GM19397 (cell line): ENCODE results near the gene BOD1L1.
"Not testable (repeated sequence)": the region's sequence is repeated elsewhere in the genome, so short reads cannot be mapped to it uniquely, and the experiment has no call there.

Experiments
- ATAC-seq: cut with Tn5 transposase; IDR thresholded peaks from one replicate; pipeline ENCODE4 v1.9.1; 2021; ENCODE audit warnings: mild to moderate bottlenecking, moderate library complexity; ENCODE audit not compliant: unreplicated experiment

Gene BOD1L1

GRCh38 chr4:13560111-13560510 lies 67.4 kb downstream of the BOD1L1 start:
- not testable (repeated sequence) for ATAC-seq

- no peak for ATAC-seq
These were observed 68.1 kb downstream of the BOD1L1 start for GRCh38 chr4:13559413-13559812.

GRCh38 chr4:13558881-13559280 lies 68.6 kb downstream of the BOD1L1 start:
- ATAC-seq, result no peak

- no peak for ATAC-seq
These were observed 72.2 kb downstream of the BOD1L1 start for GRCh38 chr4:13555325-13555724.

- ATAC-seq, result no peak
These were observed 74.4 kb downstream of the BOD1L1 start for GRCh38 chr4:13553081-13553480.

GRCh38 chr4:13548984-13549546 lies 78.5 kb downstream of the BOD1L1 start:
- ATAC-seq, result peak; percentile 53

- ATAC-seq, result no peak
These were observed 79.2 kb downstream of the BOD1L1 start for GRCh38 chr4:13548059-13548983.

GRCh38 chr4:13547485-13548041 lies 80.0 kb downstream of the BOD1L1 start:
- ATAC-seq, result peak; percentile 23

GRCh38 chr4:13546941-13547484 lies 80.5 kb downstream of the BOD1L1 start:
- peak; percentile 10 for ATAC-seq

- no peak for ATAC-seq
These were observed 81.2 kb downstream of the BOD1L1 start for GRCh38 chr4:13546142-13546940.

GRCh38 chr4:13545394-13545808 lies 82.1 kb downstream of the BOD1L1 start:
- no peak for ATAC-seq

- ATAC-seq, result peak; percentile 52
These were observed 82.7 kb downstream of the BOD1L1 start for GRCh38 chr4:13544606-13545393.

- no peak for ATAC-seq
These were observed 83.5 kb downstream of the BOD1L1 start, which contains the start of gene NKX3-2 for GRCh38 chr4:13543839-13544605. TSS of gene NKX3-2 (minus strand) at chr4:13544508. CDS start at chr4:13544414, 94 bp downstream.

- ATAC-seq, result no peak
These were observed 84.3 kb downstream of the BOD1L1 start for GRCh38 chr4:13543032-13543838.

GRCh38 chr4:13542577-13543031 lies 84.9 kb downstream of the BOD1L1 start:
- no peak for ATAC-seq

GRCh38 chr4:13541720-13542576 lies 85.6 kb downstream of the BOD1L1 start:
- peak; percentile 37 for ATAC-seq

GRCh38 chr4:13541176-13541604 lies 86.3 kb downstream of the BOD1L1 start:
- ATAC-seq, result no peak
